Activated T-cell treated with anti-CD3 and anti-CD28 coated beads, Interleukin-2, amount 50 U/mL, for 72 hours (primary cell): ENCODE results near the gene KREMEN1. TPM values are rescaled to one million over a fixed set of nuclear protein-coding genes. Genes with fewer than 3 reads are reported as not detected.

ENCODE experiments used
- ATAC-seq, 2 donors: fragments of 150-1000 bp; cut with Tn5 transposase; replicated peaks in 1 of 2; 2 replicates each; pipeline ENCODE4 v1.10.0; 2021; ENCODE audit warnings: moderate library complexity in 2 of 2, mild to moderate bottlenecking in 1 of 2
- DNase-seq, 2 donors: peaks; one replicate each; pipeline ENCODE4 v3.0.0; 2021 to 2022; ENCODE audit warnings: mixed read lengths in 1 of 2
- H3K27ac Mint-ChIP-seq: one replicate; pipeline ENCODE4 v1.8.0; 2022; ENCODE audit warnings: mild to moderate bottlenecking, moderate library complexity, mixed read lengths
- H3K27me3 Mint-ChIP-seq: one replicate; pipeline ENCODE4 v1.8.0; 2022; ENCODE audit warnings: low read depth, mixed read lengths
- H3K36me3 Mint-ChIP-seq, 2 donors: one replicate each; pipeline ENCODE4 v1.8.0; 2022; ENCODE audit warnings: mixed read lengths in 2 of 2, mild to moderate bottlenecking in 1 of 2; ENCODE audit not compliant: insufficient read depth in 2 of 2
- H3K4me1 Mint-ChIP-seq: one replicate; pipeline ENCODE4 v1.8.0; 2022; ENCODE audit warnings: low read depth, mixed read lengths
- H3K4me3 Mint-ChIP-seq, 2 donors: one replicate each; pipeline ENCODE4 v1.8.0; 2022; ENCODE audit warnings: mild to moderate bottlenecking in 2 of 2, mixed read lengths in 2 of 2, moderate library complexity in 2 of 2
- H3K9me3 Mint-ChIP-seq, 2 donors: one replicate each; pipeline ENCODE4 v1.8.0; 2022; ENCODE audit warnings: mixed read lengths in 2 of 2
- total RNA-seq, 2 donors: library from RNA; stranded (reverse); gene quantifications; one replicate each; pipeline ENCODE4 v1.2.3, GENCODE V29; 2022

KREMEN1 gene
- total RNA-seq, 2 donors from 2014 or later, result 0.09 to 0.53 TPM

DNA sequence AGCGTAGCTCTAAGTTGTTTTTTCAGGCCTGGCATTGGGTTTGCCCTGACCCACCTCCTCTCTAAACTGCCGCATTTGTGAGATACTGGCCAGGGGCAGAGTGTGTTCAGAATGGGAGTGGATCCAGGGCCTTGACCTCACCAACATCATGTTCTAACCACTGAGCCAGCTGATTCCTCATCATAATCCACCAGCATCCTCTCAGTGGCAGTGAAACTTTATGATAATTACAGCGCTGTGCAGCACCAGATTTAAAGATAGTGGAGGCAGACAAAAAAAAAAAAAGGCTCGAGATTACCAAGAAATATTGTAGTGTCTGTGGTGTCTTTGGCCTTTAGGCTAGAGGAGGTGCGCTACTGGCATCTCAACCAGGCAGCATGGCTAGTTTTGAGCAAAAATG, 53.0 kb downstream of the KREMEN1 start:
- ATAC-seq, result no peak
- no peak overlapping the region for H3K27ac Mint-ChIP-seq
- no peaks in the 10 kb centered on the region for H3K36me3 Mint-ChIP-seq
- no peak overlapping the region for H3K4me3 Mint-ChIP-seq
- no peaks in the 10 kb centered on the region for H3K9me3 Mint-ChIP-seq
- H3K27me3 Mint-ChIP-seq, result no peaks in the 10 kb centered on the region
- H3K4me1 Mint-ChIP-seq, result no peaks in the 10 kb centered on the region
- DNase-seq, result no peak

DNA sequence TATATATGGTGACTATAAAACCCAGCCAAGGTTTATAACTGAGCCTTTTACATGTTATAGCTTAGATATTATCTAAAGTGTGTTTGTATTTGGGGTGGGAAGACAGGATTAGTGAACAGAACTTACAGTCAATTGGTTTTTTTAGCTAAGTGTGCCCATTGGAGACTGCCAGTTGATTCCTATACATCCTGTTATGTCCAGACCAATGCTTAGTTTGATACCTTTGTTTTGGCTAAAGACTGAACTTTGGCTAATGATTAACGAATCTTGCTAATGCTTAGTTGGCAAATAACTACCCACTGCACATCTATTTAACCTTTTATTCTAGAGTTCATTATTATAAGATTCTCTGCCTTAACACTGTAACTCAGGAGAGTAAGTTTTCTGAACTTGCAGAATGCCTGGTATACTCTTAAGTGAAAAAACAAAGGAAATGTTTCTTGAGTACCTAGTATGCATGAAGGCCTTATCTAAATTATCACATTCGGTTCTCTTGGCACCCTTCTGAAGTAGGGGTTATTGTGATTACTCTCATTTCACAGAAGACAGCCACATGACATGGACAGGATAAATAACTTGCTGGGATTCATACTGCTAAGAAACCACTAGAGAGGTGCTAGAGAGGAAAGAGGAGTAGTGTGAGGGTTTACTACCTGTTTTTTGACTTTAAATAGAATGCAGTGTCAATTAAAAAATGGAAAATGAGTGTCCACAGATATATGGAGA, 54.0 kb downstream of the KREMEN1 start:
- Mint-ChIP-seq H3K4me1 (no peaks in the 10 kb centered on the region), H3K4me3 (no peak overlapping the region), H3K36me3 (no peaks in the 10 kb centered on the region), H3K27me3 (no peaks in the 10 kb centered on the region), H3K9me3 (no peaks in the 10 kb centered on the region), H3K27ac (no peak overlapping the region)
- no peak for DNase-seq
- ATAC-seq, result no peak

DNA sequence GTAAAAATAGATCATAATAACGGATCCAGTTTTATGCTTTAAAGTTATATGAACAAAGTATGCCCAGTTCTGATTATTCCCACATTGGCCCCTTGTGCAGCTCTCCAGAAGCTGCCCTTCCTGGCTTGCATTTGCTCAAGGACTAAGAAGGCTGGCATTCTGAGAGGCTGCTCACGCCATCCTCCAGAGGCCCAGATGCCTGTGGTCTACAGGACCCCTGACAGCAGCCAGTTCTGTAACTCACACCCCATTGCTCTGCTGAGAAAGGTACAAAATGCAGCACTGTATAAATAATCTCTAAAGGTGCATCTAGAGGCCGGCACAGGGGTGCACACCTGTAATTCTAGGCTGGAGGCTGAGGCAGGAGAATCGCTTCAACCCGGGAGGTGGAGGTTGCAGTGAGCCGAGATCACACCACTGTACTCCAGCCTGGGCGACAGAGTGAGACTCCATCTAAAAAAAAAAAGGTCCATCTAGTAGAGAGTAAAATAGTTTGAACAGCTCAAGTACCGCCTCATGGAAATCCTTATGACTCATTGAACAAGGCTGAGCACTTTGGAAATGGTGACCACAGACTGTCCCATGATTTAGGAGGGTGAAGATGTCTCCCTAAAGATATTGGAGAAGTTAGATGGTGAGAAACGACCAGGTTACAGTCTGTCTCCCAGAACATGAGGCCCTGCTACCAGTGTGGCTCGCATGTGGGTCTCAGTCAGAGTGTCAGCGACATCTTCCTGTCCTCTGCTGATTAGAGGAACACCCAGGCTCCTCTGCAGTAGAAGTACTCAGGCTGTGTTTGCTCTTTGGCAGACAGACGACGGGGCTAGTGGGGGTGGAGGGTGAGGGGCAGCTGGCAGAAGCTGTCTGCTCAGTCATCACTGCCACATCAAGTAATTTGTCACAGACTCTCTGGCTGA, 56.3 kb downstream of the KREMEN1 start:
- no peak for DNase-seq
- Mint-ChIP-seq H3K4me3 (no peak overlapping the region), H3K27ac (no peak overlapping the region), H3K27me3 (peaks cover under 1% of the 10 kb centered on the region), H3K4me1 (no peaks in the 10 kb centered on the region), H3K9me3 (no peaks in the 10 kb centered on the region), H3K36me3 (no peaks in the 10 kb centered on the region)
- no peak for ATAC-seq

DNA sequence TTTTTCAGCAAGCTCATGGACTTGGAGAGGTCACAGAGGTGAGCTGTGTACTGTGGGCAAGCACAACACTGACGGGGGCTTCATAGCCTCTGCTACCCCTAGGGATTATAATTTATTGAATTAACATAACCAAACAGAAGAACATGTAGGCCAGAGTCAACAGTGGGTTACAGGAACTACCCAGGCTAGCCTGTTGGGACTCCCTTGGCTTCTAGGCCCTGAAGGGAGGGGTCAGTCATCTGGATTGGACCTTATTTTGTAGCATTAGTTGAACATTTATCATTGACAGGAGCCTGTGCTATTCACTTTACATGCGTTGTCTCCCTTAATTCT, 56.9 kb downstream of the KREMEN1 start:
- no peak for ATAC-seq
- H3K27me3 Mint-ChIP-seq, result peaks cover 7% of the 10 kb centered on the region
- H3K36me3 Mint-ChIP-seq, result no peaks in the 10 kb centered on the region
- H3K4me3 Mint-ChIP-seq, result no peak overlapping the region
- H3K9me3 Mint-ChIP-seq, result no peaks in the 10 kb centered on the region
- DNase-seq, result no peak
- no peaks in the 10 kb centered on the region for H3K4me1 Mint-ChIP-seq
- H3K27ac Mint-ChIP-seq, result no peak overlapping the region

DNA sequence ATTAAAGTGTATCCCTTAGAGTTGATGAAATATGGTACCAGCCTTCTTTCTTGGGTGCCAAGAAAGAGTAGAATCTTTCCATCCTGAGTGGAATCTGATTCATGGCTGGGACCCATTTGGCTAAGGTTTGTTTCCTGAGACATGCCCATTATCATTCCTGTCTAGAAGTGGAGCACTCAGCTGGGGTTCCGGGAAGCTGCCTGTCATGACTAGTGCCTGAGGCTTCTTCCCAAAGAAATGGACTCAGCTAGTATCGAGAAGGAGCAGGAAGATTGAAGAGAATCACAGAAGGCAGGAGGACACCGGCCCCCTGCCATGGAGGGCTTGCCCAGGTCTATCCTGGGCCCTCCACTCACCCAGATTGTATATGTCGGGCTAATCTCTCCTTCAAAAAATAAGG, 57.6 kb downstream of the KREMEN1 start:
- no peaks in the 10 kb centered on the region for H3K36me3 Mint-ChIP-seq
- no peak overlapping the region for H3K27ac Mint-ChIP-seq
- H3K27me3 Mint-ChIP-seq, result peaks cover 8% of the 10 kb centered on the region
- H3K4me1 Mint-ChIP-seq, result no peaks in the 10 kb centered on the region
- DNase-seq, result no peak
- no peak for ATAC-seq
- H3K4me3 Mint-ChIP-seq, result no peak overlapping the region
- no peaks in the 10 kb centered on the region for H3K9me3 Mint-ChIP-seq

DNA sequence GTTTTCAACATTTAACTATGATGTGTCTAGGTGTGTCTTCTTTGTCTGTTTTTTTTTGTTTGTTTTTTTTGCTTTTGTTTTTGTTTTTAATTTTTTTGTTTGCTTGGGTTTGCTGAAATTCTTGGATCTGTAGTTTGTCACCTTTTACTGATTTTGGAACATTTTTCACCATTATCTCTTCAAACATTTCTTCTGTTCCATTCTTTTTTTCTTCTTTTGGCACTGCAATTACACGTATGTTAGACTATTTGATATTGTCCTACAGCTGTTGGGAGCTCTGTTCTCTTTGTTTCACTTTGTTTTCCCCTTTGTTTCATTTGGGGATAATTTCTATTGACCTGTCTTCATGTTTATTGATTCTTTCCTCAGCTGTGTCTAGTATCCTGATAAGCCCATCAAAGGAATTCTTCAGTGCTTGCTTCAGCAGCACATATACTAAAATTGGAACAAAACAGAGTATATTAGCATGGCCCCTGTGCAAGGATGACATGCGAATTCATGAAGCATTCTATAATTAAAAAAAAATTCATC, 60.8 kb downstream of the KREMEN1 start:
- Mint-ChIP-seq H3K4me3 (no peak overlapping the region), H3K36me3 (no peaks in the 10 kb centered on the region), H3K9me3 (no peaks in the 10 kb centered on the region), H3K27ac (no peak overlapping the region), H3K27me3 (peaks cover 8% of the 10 kb centered on the region), H3K4me1 (no peaks in the 10 kb centered on the region)
- no peak for ATAC-seq
- DNase-seq, result no peak

DNA sequence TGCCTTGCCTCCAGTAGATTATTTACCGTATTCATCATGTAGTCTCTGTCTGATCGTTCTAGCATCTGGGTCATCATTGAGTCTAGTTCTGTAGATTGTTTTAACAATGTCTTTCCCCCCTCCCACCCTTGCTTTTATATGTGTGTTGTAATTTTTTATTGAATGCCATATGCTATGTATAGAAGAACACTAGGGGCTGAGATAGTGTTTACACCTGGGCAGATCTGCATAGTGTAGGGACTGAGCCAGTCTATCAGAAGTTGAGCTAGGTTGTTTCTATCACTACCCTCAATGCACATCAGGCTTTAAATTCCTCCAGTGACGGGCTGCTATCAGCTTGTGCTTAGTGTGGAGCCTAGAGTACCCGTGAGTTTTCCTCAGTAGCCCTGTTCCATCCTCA, 61.6 kb downstream of the KREMEN1 start:
- DNase-seq (no peak), ATAC-seq (no peak)
- Mint-ChIP-seq H3K36me3 (no peaks in the 10 kb centered on the region), H3K4me1 (no peaks in the 10 kb centered on the region), H3K27ac (no peak overlapping the region), H3K9me3 (no peaks in the 10 kb centered on the region), H3K4me3 (no peak overlapping the region), H3K27me3 (peaks cover 8% of the 10 kb centered on the region)

DNA sequence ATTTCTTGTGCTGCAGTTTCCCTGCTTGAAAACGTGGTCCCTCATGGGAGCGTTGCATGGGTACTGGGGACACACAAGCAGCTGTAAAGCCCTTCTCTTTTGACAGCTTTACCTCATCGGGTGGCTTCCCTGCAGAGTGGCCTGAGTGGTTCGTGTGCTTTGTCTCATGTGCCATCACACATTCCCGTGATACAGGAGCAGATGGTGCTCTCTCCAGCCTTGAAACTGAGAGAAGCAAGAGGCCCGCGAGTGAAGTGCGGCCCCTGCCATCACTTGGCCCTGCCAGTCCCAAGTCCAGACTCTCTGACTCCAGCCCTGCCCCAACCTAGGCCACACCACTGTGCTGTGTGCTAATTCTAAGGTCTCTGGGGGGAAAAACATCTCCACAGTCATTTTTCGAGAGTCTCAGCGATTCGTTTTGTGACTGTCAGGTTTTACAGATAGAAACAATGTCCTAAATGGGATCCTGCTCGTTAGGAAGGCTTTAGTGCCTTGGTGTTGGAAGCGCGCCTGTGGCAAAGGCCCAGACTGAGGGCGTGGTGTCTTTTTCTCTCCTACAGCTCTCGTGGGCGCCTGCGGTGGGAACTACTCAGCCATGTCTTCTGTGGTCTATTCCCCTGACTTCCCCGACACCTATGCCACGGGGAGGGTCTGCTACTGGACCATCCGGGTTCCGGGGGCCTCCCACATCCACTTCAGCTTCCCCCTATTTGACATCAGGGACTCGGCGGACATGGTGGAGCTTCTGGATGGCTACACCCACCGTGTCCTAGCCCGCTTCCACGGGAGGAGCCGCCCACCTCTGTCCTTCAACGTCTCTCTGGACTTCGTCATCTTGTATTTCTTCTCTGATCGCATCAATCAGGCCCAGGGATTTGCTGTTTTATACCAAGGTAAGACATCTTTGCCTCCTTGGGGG, 64.2 kb downstream of the KREMEN1 start:
- Mint-ChIP-seq H3K27me3 (peaks cover 13% of the 10 kb centered on the region), H3K36me3 (no peaks in the 10 kb centered on the region), H3K4me1 (no peaks in the 10 kb centered on the region), H3K9me3 (no peaks in the 10 kb centered on the region), H3K4me3 (no peak overlapping the region), H3K27ac (no peak overlapping the region)
- ATAC-seq (no peak), DNase-seq (no peak)

DNA sequence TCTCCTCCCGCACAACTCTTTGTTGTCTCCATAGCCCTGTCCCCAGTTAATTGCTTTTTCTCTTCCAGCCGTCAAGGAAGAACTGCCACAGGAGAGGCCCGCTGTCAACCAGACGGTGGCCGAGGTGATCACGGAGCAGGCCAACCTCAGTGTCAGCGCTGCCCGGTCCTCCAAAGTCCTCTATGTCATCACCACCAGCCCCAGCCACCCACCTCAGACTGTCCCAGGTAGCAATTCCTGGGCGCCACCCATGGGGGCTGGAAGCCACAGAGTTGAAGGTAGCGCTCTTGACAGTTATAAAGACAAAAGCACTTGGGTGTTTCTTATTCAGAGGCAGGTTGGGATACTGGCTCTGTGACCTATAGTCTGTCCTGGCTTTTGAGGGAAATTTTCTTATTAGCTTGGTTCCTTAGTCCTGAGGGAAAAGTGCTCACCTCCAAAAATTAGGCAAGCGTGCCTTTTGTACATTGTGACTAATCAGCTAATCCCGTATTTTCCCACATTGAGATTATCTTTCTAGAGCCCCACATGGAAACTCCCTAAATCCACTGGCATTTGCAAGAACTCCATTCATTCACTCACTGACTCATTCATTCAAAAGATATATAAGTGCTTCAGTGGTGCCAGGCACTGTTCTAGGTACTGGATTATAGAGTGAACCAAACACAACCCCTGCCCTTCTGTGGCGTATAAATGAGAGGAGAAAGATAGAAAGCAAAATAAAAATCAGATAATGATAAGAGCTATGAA, 65.9 kb downstream of the KREMEN1 start:
- Mint-ChIP-seq H3K36me3 (no peaks in the 10 kb centered on the region), H3K4me1 (no peaks in the 10 kb centered on the region), H3K27me3 (peaks cover 16% of the 10 kb centered on the region), H3K27ac (no peak overlapping the region), H3K9me3 (no peaks in the 10 kb centered on the region), H3K4me3 (no peak overlapping the region)
- no peak for DNase-seq
- no peak for ATAC-seq

DNA sequence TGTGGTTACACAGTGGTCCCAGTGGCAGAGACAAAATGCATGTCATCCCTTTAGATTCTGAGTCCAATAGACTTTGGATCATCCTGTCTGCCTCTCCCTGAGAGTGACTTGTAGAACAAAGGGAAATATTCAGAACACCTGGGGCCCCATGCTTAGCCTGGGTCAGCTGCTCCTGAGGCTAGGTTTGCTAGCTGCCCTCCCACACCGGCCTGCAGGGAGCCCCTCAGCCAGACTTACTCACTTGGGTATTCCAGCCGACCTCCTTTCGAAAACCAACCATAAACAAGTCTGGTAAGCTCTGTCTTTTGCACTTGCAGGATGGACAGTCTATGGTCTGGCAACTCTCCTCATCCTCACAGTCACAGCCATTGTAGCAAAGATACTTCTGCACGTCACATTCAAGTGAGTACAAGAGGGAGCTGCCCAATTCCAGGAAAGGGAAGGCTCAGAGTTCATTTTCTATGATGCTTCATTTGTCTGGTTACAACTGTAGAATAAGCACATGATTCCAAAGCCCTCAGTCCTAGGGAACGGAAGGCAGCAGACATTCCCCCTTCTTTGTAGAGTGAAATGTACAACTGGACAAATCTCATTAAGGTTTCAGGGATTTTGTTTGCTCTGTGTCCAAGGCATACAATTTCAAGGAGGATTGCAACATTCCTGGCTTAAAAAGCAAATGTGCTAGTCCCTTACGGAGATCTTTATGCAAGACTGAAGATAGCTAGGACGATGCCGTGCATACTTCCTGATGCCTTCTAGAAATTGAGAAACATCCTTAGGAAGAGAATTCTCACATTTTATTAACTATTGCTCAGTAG, 67.3 kb downstream of the KREMEN1 start:
- ATAC-seq, result no peak
- Mint-ChIP-seq H3K36me3 (no peaks in the 10 kb centered on the region), H3K4me1 (no peaks in the 10 kb centered on the region), H3K9me3 (no peaks in the 10 kb centered on the region), H3K4me3 (no peak overlapping the region), H3K27me3 (peaks cover 8% of the 10 kb centered on the region), H3K27ac (no peak overlapping the region)
- DNase-seq, result no peak

DNA sequence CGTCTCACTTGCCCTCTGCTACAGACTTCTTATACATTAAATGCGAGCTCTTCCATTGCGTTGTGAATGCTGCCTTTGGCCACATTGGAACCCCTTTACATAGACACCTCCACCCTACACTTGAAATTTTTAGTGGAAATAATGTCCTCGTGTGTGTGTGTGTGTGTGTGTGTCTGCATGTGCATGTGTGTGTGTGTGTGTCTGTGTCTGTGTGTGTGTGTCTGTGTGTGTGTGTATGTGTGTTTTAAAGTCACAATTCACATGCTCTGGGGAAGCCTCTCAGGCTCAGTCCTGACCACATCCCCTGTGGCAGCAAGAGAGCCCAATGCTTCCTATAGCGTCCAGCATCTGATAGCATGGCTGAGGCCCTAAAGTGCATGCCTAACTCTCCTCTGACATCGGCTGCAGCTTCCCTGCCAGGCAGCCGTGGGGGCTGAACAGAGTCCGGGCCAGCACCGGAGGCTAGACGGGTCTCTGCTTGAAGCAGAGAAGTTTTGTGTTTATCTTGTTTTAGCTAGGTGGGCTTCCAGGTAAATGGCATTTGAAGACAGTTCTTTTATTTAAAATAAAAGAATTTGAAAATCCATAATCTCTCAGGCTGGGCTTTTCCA, 68.3 kb downstream of the KREMEN1 start:
- no peak for ATAC-seq
- Mint-ChIP-seq H3K27ac (no peak overlapping the region), H3K36me3 (no peaks in the 10 kb centered on the region), H3K4me1 (no peaks in the 10 kb centered on the region), H3K27me3 (peaks cover 8% of the 10 kb centered on the region), H3K9me3 (no peaks in the 10 kb centered on the region), H3K4me3 (no peak overlapping the region)
- no peak for DNase-seq
